ENCODE measurements around the gene PFKFB4.

DNA sequence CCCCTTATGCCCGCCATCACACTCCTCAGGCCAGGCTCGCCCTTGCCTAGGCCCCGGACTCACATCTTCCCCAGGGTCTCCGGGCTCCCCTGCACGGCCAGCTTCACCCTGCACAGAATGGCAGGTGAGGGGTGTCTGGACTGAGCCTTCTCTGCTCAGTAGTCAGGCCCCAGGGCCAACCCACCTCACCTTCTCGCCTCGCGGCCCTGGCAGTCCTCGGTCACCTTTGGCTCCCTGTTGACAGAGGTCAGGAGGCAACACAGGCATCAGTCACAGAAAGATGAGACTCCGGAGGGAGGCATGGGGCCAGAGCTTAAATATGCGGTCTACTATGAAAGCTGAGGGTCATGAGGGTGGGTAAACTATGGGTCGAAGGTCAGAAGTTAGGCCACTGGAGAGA lies 15.3 kb upstream of the PFKFB4 start:
- TF ChIP-seq, protein P1, sequence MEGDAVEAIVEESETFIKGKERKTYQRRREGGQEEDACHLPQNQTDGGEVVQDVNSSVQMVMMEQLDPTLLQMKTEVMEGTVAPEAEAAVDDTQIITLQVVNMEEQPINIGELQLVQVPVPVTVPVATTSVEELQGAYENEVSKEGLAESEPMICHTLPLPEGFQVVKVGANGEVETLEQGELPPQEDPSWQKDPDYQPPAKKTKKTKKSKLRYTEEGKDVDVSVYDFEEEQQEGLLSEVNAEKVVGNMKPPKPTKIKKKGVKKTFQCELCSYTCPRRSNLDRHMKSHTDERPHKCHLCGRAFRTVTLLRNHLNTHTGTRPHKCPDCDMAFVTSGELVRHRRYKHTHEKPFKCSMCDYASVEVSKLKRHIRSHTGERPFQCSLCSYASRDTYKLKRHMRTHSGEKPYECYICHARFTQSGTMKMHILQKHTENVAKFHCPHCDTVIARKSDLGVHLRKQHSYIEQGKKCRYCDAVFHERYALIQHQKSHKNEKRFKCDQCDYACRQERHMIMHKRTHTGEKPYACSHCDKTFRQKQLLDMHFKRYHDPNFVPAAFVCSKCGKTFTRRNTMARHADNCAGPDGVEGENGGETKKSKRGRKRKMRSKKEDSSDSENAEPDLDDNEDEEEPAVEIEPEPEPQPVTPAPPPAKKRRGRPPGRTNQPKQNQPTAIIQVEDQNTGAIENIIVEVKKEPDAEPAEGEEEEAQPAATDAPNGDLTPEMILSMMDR (IDR thresholded peaks at IDR 0.05; ENCODE audit: insufficient read depth, low read length, poor library complexity, severe bottlenecking), result no peak
- TF ChIP-seq EZH2phosphoT487 (conservative IDR thresholded peaks at IDR 0.05; ENCODE audit: low read length), result no peak

All from SU-DHL-6 (cell line).